Endothelial cell of umbilical vein (primary cell): Measurements from ENCODE around the gene MUC5AC. TPM values are rescaled to one million over a fixed set of nuclear protein-coding genes. Genes with fewer than 3 reads are reported as not detected.

Source experiments
- BruUV-seq: library from RNA; stranded (reverse); fragments of 400-500 nt; replicated peaks from 2 replicates; lab custom pipeline; 2021; lab: Mats Ljungman, UMichigan
- CTCF ChIA-PET: fragments of 300-600, 350-600 bp; sonication (Branson Sonifier 250); formaldehyde crosslinking; loops from one replicate; lab custom pipeline; 2021; ENCODE audit warnings: antibody characterized with exemption, inconsistent platforms; lab: Charles Lee
- POLR2A ChIA-PET: fragments of 300-600, 350-600 bp; sonication (Branson Sonifier 250); formaldehyde crosslinking; loops from one replicate; lab custom pipeline; 2021; ENCODE audit warnings: antibody characterized with exemption, inconsistent platforms; lab: Charles Lee
- DNase-seq: peaks from one replicate; pipeline ENCODE4 v3.0.0-alpha.2; 2011; ENCODE audit warnings: low read depth, low spot score
- FAIRE-seq: peaks from 2 replicates; lab custom pipeline; 2011; peaks lifted over from hg19 to GRCh38; lab: Jason Lieb, UNC
- H2AFZ ChIP-seq: 2 replicates; pipeline ENCODE4 v1.6.0; 2012; ENCODE audit warnings: low read depth, low read length, control low read depth, inconsistent platforms
- H3K27ac ChIP-seq: 2 replicates; pipeline ENCODE4 v1.5.1; 2011; ENCODE audit warnings: low read depth, mild to moderate bottlenecking, control low read depth, low read length, moderate library complexity; ENCODE audit not compliant: insufficient read depth
- H3K27me3 ChIP-seq, 2 experiments: 2 replicates each; pipeline versions ENCODE4 v1.6.0 to v1.6.1; 2011; ENCODE audit warnings: low read length in 2 of 2, mixed read lengths in 1 of 2; ENCODE audit not compliant: control insufficient read depth in 2 of 2, insufficient read depth in 2 of 2
- H3K36me3 ChIP-seq, 2 experiments: 2 replicates in 1 of 2; 3 replicates in 1 of 2; pipeline ENCODE4 v1.5.1; 2011; ENCODE audit warnings: low read length in 2 of 2, mild to moderate bottlenecking in 1 of 2, moderate library complexity in 1 of 2; ENCODE audit not compliant: control insufficient read depth in 2 of 2, insufficient read depth in 2 of 2; ENCODE audit errors: extremely low read depth in 1 of 2
- H3K4me1 ChIP-seq: 3 replicates; pipeline ENCODE4 v1.5.1; 2011; ENCODE audit warnings: mild to moderate bottlenecking, low read length; ENCODE audit not compliant: control insufficient read depth, insufficient read depth; ENCODE audit errors: extremely low read depth
- H3K4me2 ChIP-seq: 2 replicates; pipeline ENCODE4 v1.6.1; 2011; ENCODE audit warnings: low read length, control low read depth, mixed read lengths; ENCODE audit not compliant: insufficient read depth
- H3K4me3 ChIP-seq, 3 experiments: fragments of 200-600 bp in 1 of 3; sonication (generic), shearing (Covaris generic) in 1 of 3; replicated peaks in 1 of 3; 2 replicates each; pipeline ENCODE4 v1.5.1; 2011 to 2016; ENCODE audit warnings: control low read depth in 3 of 3, low read length in 3 of 3, mild to moderate bottlenecking in 2 of 3, inconsistent platforms in 1 of 3, low read depth in 1 of 3, moderate library complexity in 1 of 3; ENCODE audit not compliant: insufficient read depth in 1 of 3
- H3K79me2 ChIP-seq: 2 replicates; pipeline ENCODE4 v1.6.0; 2012; ENCODE audit warnings: low read length, inconsistent platforms; ENCODE audit not compliant: control insufficient read depth, insufficient read depth
- H3K9ac ChIP-seq: replicated peaks from 2 replicates; pipeline ENCODE3; 2011; ENCODE audit warnings: low read length, control low read depth; ENCODE audit not compliant: insufficient read depth; ENCODE audit errors: extremely low read depth
- H3K9me1 ChIP-seq: replicated peaks from 3 replicates; pipeline ENCODE4 v1.6.0; 2011; ENCODE audit warnings: mild to moderate bottlenecking, low read length; ENCODE audit not compliant: control insufficient read depth, insufficient read depth; ENCODE audit errors: extremely low read depth
- H3K9me3 ChIP-seq: replicated peaks from 2 replicates; pipeline ENCODE4 v1.5.1; 2012; ENCODE audit warnings: low read length, inconsistent platforms; ENCODE audit not compliant: control insufficient read depth, insufficient read depth
- H4K20me1 ChIP-seq: replicated peaks from 2 replicates; pipeline ENCODE3; 2011; ENCODE audit warnings: mild to moderate bottlenecking, low read length; ENCODE audit not compliant: control insufficient read depth, insufficient read depth; ENCODE audit errors: extremely low read depth
- EZH2 ChIP-seq: IDR thresholded peaks from 2 replicates; pipeline ENCODE4 v1.6.1; 2012; ENCODE audit warnings: borderline replicate concordance, low read depth, mild to moderate bottlenecking, moderate library complexity, low read length, inconsistent platforms; ENCODE audit not compliant: severe bottlenecking
- FOS ChIP-seq: IDR thresholded peaks from 2 replicates; pipeline ENCODE4 v1.6.1; 2011; ENCODE audit warnings: mild to moderate bottlenecking, low read length, moderate library complexity, borderline replicate concordance; ENCODE audit not compliant: insufficient read depth
- GATA2 ChIP-seq: IDR thresholded peaks from 2 replicates; pipeline ENCODE4 v1.7.0; 2011; ENCODE audit warnings: low read depth, mild to moderate bottlenecking, moderate library complexity, mixed read lengths, low read length; ENCODE audit not compliant: insufficient read length, insufficient read depth
- JUN ChIP-seq: IDR thresholded peaks from 2 replicates; pipeline ENCODE4 v1.6.1; 2011; ENCODE audit warnings: borderline replicate concordance, low read depth; ENCODE audit not compliant: insufficient read length, insufficient read depth
- POLR2A ChIP-seq: IDR thresholded peaks from 2 replicates; pipeline ENCODE4 v1.6.1; 2012; ENCODE audit warnings: low read depth, mild to moderate bottlenecking, control low read depth, low read length
- POLR2AphosphoS5 ChIP-seq: IDR thresholded peaks from 2 replicates; pipeline ENCODE4 v1.6.1; 2012; ENCODE audit warnings: low read depth, mild to moderate bottlenecking, control low read depth, low read length, moderate library complexity; ENCODE audit not compliant: insufficient read depth
- dilution Hi-C: fragments of 300-500 bp; cut with MboI; formaldehyde crosslinking; loops from one replicate; pipeline ENCODE4 v1.15.0; 2019; ENCODE audit warnings: low sequenced_read_pairs; ENCODE audit not compliant: extremely low pct_ligation_motif_present
- intact Hi-C: fragments of 100-400 bp; cut with micrococcal nuclease; formaldehyde crosslinking; loops from one replicate; pipeline ENCODE4 v1.10.0; 2022
- polyA plus RNA-seq, 4 experiments: library from polyadenylated mRNA; depleted of rRNA in 3 of 4; stranded (reverse) in 3 of 4; unstranded in 1 of 4; fragments of >200 nt; gene quantifications; 2 replicates each; pipeline versions ENCODE4 v1.2.1 to v1.2.3, GENCODE V29; 2011 to 2012; ENCODE audit warnings: missing spikeins in 1 of 4
- total RNA-seq: library from RNA; stranded (reverse); gene quantifications from 2 replicates; pipeline ENCODE4 v1.2.3, GENCODE V29; 2021
- TF ChIP-seq, protein P1 (sequence below): IDR thresholded peaks from 2 replicates; pipeline ENCODE4 v1.6.1; 2011; ENCODE audit not compliant: insufficient read depth, insufficient read length
- TF ChIP-seq, protein P2 (sequence below), 2 donors: IDR thresholded peaks; 1 replicate in 1 of 2; 2 replicates in 1 of 2; pipeline ENCODE4 v1.5.1; 2011; ENCODE audit warnings: low read length in 2 of 2, mild to moderate bottlenecking in 2 of 2, moderate library complexity in 2 of 2, control low read depth in 1 of 2, inconsistent platforms in 1 of 2, low read depth in 1 of 2; ENCODE audit not compliant: insufficient read depth in 1 of 2; ENCODE audit errors: extremely low read depth in 1 of 2

MUC5AC gene
- total and polyA plus RNA-seq, 2 donors (not counting 3 experiments of a cell fraction or from before 2014, with no cell fraction given): not detected

DNA sequence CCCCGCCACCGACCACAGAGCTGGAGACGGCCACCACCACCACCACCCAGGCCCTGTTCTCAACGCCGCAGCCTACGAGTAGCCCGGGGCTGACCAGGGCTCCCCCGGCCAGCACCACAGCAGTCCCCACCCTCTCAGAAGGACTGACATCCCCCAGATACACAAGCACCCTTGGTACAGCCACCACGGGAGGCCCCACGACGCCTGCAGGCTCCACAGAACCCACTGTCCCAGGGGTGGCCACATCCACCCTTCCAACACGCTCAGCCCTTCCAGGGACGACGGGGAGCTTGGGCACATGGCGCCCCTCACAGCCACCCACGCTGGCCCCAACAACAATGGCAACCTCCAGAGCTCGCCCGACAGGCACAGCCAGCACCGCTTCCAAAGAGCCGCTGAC lies 84.0 kb downstream of the MUC5AC start:
- H3K79me2 ChIP-seq: no peaks in the 10 kb centered on the region
- no peak for DNase-seq
- H3K9me1 ChIP-seq: no peaks in the 10 kb centered on the region
- intact Hi-C loops: no loop called here
- H3K9me3 ChIP-seq: no peaks in the 10 kb centered on the region
- H3K9ac ChIP-seq: no peak overlapping the region
- no peaks in the 10 kb centered on the region for H3K4me1 ChIP-seq
- H2AFZ ChIP-seq: no peak overlapping the region
- BruUV-seq: no TSS peak
- H3K27me3 ChIP-seq: no peaks in the 10 kb centered on the region
- CTCF ChIA-PET: interaction anchor here (1.3 kb wide), 1 partner anchor 19 kb away, joined by 3 read pairs; no protein-coding TSS in a partner anchor
- no peak overlapping the region for H3K4me2 ChIP-seq
- no peaks in the 10 kb centered on the region for H3K36me3 ChIP-seq
- H3K27ac ChIP-seq: no peak overlapping the region
- POLR2A ChIA-PET: no interaction called here
- dilution Hi-C loops: no loop called here
- TF ChIP-seq, protein P1, sequence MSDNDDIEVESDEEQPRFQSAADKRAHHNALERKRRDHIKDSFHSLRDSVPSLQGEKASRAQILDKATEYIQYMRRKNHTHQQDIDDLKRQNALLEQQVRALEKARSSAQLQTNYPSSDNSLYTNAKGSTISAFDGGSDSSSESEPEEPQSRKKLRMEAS: no peak
- TF ChIP-seq FOS (no peak), GATA2 (no peak), POLR2A (no peak), POLR2AphosphoS5 (no peak), EZH2 (no peak), JUN (no peak)
- TF ChIP-seq, protein P2, sequence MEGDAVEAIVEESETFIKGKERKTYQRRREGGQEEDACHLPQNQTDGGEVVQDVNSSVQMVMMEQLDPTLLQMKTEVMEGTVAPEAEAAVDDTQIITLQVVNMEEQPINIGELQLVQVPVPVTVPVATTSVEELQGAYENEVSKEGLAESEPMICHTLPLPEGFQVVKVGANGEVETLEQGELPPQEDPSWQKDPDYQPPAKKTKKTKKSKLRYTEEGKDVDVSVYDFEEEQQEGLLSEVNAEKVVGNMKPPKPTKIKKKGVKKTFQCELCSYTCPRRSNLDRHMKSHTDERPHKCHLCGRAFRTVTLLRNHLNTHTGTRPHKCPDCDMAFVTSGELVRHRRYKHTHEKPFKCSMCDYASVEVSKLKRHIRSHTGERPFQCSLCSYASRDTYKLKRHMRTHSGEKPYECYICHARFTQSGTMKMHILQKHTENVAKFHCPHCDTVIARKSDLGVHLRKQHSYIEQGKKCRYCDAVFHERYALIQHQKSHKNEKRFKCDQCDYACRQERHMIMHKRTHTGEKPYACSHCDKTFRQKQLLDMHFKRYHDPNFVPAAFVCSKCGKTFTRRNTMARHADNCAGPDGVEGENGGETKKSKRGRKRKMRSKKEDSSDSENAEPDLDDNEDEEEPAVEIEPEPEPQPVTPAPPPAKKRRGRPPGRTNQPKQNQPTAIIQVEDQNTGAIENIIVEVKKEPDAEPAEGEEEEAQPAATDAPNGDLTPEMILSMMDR (IDR thresholded peaks at IDR 0.05; ENCODE audit: extremely low read depth in 1 of 2, insufficient read depth in 1 of 2, low read depth in 1 of 2, low read length in 2 of 2): no peak
- H3K4me3 ChIP-seq: no peak overlapping the region
- FAIRE-seq: no peak
- H4K20me1 ChIP-seq: no peaks in the 10 kb centered on the region
